Measurements from ENCODE around the gene SLC2A14.
"Not testable (repeated sequence)": the region's sequence is repeated elsewhere in the genome, so short reads cannot be mapped to it uniquely, and the experiment has no call there.

Gene SLC2A14

GRCh38 chr12:7857971-7858370 is 14.7 kb downstream of the SLC2A14 start:
- H3K4me3 ChIP-seq (ENCODE audit: low read length): no peak overlapping the region
- DNase-seq (ENCODE audit: low read depth): no peak
- TF ChIP-seq CTCF (conservative IDR thresholded peaks at IDR 0.05; ENCODE audit: low read depth, low read length): no peak

GRCh38 chr12:7856516-7856915 is 16.2 kb downstream of the SLC2A14 start:
- TF ChIP-seq CTCF (conservative IDR thresholded peaks at IDR 0.05; ENCODE audit: low read depth, low read length): no peak
- DNase-seq (ENCODE audit: low read depth): no peak

GRCh38 chr12:7853557-7853956 is 19.2 kb downstream of the SLC2A14 start:
- DNase-seq (ENCODE audit: low read depth): no peak
- H3K4me3 ChIP-seq (ENCODE audit: low read length): no peak overlapping the region
- TF ChIP-seq CTCF (conservative IDR thresholded peaks at IDR 0.05; ENCODE audit: low read depth, low read length): no peak

More at GRCh38 chr12:7856516-7856915, 16.2 kb downstream of the SLC2A14 start:
- no peak overlapping the region for H3K4me3 ChIP-seq (ENCODE audit: low read length)

GRCh38 chr12:7851622-7852081 is 21.1 kb downstream of the SLC2A14 start:
- DNase-seq (ENCODE audit: low read depth); H3K4me3 ChIP-seq (ENCODE audit: low read length): not testable (repeated sequence)

- not testable (repeated sequence) for H3K4me3 ChIP-seq (ENCODE audit: low read length); DNase-seq (ENCODE audit: low read depth)
Observed at GRCh38 chr12:7850099-7850498, 22.6 kb downstream of the SLC2A14 start.

- DNase-seq (ENCODE audit: low read depth): not testable (repeated sequence)
Observed at GRCh38 chr12:7848098-7848422, 24.7 kb downstream of the SLC2A14 start.

GRCh38 chr12:7847226-7848097 is 25.3 kb downstream of the SLC2A14 start:
- H3K4me3 ChIP-seq (ENCODE audit: low read length); DNase-seq (ENCODE audit: low read depth): not testable (repeated sequence)

More at GRCh38 chr12:7848098-7848422, 24.7 kb downstream of the SLC2A14 start:
- H3K4me3 ChIP-seq (ENCODE audit: low read length): not testable (repeated sequence)

GRCh38 chr12:7844116-7844515 is 28.6 kb downstream of the SLC2A14 start:
- DNase-seq (ENCODE audit: low read depth): no peak

GRCh38 chr12:7843583-7843982 is 29.1 kb downstream of the SLC2A14 start:
- not testable (repeated sequence) for DNase-seq (ENCODE audit: low read depth); H3K4me3 ChIP-seq (ENCODE audit: low read length)

More at GRCh38 chr12:7844116-7844515, 28.6 kb downstream of the SLC2A14 start:
- H3K4me3 ChIP-seq (ENCODE audit: low read length): no peak overlapping the region
- TF ChIP-seq CTCF (conservative IDR thresholded peaks at IDR 0.05; ENCODE audit: low read depth, low read length): no peak

- not testable (repeated sequence) for H3K4me3 ChIP-seq (ENCODE audit: low read length); DNase-seq (ENCODE audit: low read depth)
Observed at GRCh38 chr12:7843149-7843548, 29.6 kb downstream of the SLC2A14 start.

GRCh38 chr12:7842444-7842843 is 30.3 kb downstream of the SLC2A14 start:
- H3K4me3 ChIP-seq (ENCODE audit: low read length); DNase-seq (ENCODE audit: low read depth): not testable (repeated sequence)

GRCh38 chr12:7839848-7840247 is 32.9 kb downstream of the SLC2A14 start:
- not testable (repeated sequence) for H3K4me3 ChIP-seq (ENCODE audit: low read length); DNase-seq (ENCODE audit: low read depth)

GRCh38 chr12:7839226-7839625 is 33.5 kb downstream of the SLC2A14 start:
- not testable (repeated sequence) for DNase-seq (ENCODE audit: low read depth); H3K4me3 ChIP-seq (ENCODE audit: low read length)
